Measurements from ENCODE around the gene PLA2G4F.

PLA2G4F gene

DNA sequence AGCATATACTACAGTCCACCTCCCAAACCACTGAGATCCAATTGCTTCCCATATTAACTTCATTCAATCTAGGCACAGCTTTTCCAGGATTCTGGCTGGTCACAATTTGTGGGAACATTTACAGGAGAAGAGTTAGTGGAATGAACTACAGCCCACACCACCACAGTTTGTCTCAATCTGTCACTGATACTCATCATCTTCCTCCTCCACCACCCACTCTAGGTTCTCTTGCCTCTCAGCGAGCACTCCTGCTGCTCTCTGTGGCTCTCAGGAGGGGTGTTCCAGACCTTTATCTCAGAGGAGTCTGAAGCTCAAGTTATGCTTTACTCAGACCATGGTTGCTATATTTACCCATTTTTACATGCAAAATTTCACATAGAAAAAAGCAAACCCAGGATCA, 36.2 kb downstream of the PLA2G4F start:
- H3K27me3 ChIP-seq (ENCODE audit: insufficient read depth, low read length) = peaks cover 7% of the 10 kb centered on the region; the same call in 1 of the 2 replicates
- H3K27ac ChIP-seq (ENCODE audit: low read depth, low read length, poor library complexity, severe bottlenecking) = no peak overlapping the region
- H3K9me2 ChIP-seq (ENCODE audit: low read depth, low read length) = no peaks in the 10 kb centered on the region
- no peaks in the 10 kb centered on the region for H3F3A ChIP-seq (ENCODE audit: insufficient read depth, low read length)
- H3K9ac ChIP-seq (ENCODE audit: low read length) = no peak overlapping the region
- TF ChIP-seq, protein P1, sequence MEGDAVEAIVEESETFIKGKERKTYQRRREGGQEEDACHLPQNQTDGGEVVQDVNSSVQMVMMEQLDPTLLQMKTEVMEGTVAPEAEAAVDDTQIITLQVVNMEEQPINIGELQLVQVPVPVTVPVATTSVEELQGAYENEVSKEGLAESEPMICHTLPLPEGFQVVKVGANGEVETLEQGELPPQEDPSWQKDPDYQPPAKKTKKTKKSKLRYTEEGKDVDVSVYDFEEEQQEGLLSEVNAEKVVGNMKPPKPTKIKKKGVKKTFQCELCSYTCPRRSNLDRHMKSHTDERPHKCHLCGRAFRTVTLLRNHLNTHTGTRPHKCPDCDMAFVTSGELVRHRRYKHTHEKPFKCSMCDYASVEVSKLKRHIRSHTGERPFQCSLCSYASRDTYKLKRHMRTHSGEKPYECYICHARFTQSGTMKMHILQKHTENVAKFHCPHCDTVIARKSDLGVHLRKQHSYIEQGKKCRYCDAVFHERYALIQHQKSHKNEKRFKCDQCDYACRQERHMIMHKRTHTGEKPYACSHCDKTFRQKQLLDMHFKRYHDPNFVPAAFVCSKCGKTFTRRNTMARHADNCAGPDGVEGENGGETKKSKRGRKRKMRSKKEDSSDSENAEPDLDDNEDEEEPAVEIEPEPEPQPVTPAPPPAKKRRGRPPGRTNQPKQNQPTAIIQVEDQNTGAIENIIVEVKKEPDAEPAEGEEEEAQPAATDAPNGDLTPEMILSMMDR (IDR thresholded peaks at IDR 0.05; ENCODE audit: low read length) = no peak
- TF ChIP-seq EZH2 (IDR thresholded peaks at IDR 0.05; ENCODE audit: borderline replicate concordance, low read length) = no peak
- no peak overlapping the region for H3K4me3 ChIP-seq (ENCODE audit: low read depth, low read length, poor library complexity, severe bottlenecking)
- no peaks in the 10 kb centered on the region for H4K20me1 ChIP-seq (ENCODE audit: insufficient read depth, low read length)
- H2AFZ ChIP-seq (ENCODE audit: low read length) = no peak overlapping the region
- no peaks in the 10 kb centered on the region; the same call in 1 of the 2 replicates for H3K36me3 ChIP-seq (ENCODE audit: insufficient read depth, low read length)
- no peaks in the 10 kb centered on the region for H3K4me1 ChIP-seq (ENCODE audit: insufficient read depth, low read length, severe bottlenecking)
- H3K4me2 ChIP-seq (ENCODE audit: low read length) = no peak overlapping the region
- no peaks in the 10 kb centered on the region for H3K9me3 ChIP-seq (ENCODE audit: low read length)
- no peaks in the 10 kb centered on the region for H3K79me2 ChIP-seq (ENCODE audit: insufficient read depth, low read length)

DNA sequence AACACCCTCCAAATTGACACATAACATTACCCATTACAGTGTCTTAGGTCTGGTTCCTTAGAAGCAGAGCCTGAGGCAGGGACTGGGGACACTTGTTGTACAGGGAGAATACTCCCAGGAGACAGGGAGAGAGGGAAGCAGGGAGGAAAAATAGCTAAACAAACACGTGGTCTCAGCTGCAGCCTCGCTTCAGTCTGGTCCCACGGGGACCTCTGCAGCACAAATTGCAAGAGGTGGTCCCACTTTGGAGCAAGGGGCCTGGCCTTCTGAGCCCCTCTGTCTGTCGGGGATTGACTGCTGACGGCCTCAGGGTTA, 37.0 kb downstream of the PLA2G4F start:
- Histone ChIP-seq H3K27ac (ENCODE audit: low read depth, low read length, poor library complexity, severe bottlenecking) (no peak overlapping the region), H3K9me2 (ENCODE audit: low read depth, low read length) (no peaks in the 10 kb centered on the region), H3K27me3 (ENCODE audit: insufficient read depth, low read length) (peaks cover 7% of the 10 kb centered on the region; the same call in 1 of the 2 replicates), H3F3A (ENCODE audit: insufficient read depth, low read length) (no peaks in the 10 kb centered on the region), H3K36me3 (ENCODE audit: insufficient read depth, low read length) (no peaks in the 10 kb centered on the region; the same call in 1 of the 2 replicates), H3K9me3 (ENCODE audit: low read length) (no peaks in the 10 kb centered on the region), H2AFZ (ENCODE audit: low read length) (no peak overlapping the region), H4K20me1 (ENCODE audit: insufficient read depth, low read length) (no peaks in the 10 kb centered on the region), H3K4me3 (ENCODE audit: low read depth, low read length, poor library complexity, severe bottlenecking) (no peak overlapping the region), H3K4me1 (ENCODE audit: insufficient read depth, low read length, severe bottlenecking) (no peaks in the 10 kb centered on the region), H3K4me2 (ENCODE audit: low read length) (no peak overlapping the region), H3K9ac (ENCODE audit: low read length) (no peak overlapping the region), H3K79me2 (ENCODE audit: insufficient read depth, low read length) (no peaks in the 10 kb centered on the region)
- TF ChIP-seq, protein P1 (IDR thresholded peaks at IDR 0.05; ENCODE audit: low read length) = no peak
- TF ChIP-seq EZH2 (IDR thresholded peaks at IDR 0.05; ENCODE audit: borderline replicate concordance, low read length) = no peak

DNA sequence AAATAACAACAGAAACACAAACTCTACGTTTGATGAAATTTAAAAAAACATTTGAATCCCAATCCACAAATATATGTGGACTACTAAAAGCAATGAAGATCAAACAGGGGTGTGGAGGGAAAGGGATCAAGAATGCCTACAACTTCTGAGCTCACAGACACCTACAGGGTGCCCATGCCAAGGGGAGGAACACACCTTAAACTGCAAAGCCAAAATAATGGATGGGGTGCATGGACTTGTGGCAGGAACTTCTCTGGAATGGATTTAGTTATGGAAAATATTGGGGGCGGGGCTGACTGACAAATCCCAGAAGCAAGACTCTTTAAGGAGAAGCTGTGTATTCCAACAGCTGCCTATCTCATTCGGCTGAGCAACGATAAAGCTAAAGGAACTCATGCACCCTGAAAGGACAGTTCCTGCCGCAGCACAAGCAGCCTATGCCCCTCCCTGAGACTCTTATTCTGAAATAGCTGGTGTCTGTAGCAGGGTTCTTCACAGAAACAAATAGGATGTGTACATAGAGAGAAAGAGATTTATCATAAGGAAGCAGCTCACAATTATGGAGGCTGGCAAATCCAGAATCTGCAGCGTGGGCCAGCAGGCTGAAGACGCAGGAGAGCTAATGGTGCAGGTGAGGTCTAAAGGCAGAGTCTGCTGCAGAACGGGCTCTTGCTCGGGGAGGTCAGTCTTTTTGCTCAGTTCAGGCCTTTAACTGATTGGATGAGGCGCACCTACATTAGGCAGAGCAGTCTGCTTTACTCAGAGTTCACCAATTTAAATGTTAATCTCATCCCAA, 37.6 kb downstream of the PLA2G4F start:
- Histone ChIP-seq H3K4me3 (ENCODE audit: low read depth, low read length, poor library complexity, severe bottlenecking) (no peak overlapping the region), H3K79me2 (ENCODE audit: insufficient read depth, low read length) (no peaks in the 10 kb centered on the region), H3F3A (ENCODE audit: insufficient read depth, low read length) (no peaks in the 10 kb centered on the region), H3K36me3 (ENCODE audit: insufficient read depth, low read length) (no peaks in the 10 kb centered on the region; the same call in 1 of the 2 replicates), H3K27me3 (ENCODE audit: insufficient read depth, low read length) (peaks cover 7% of the 10 kb centered on the region; the same call in 1 of the 2 replicates), H3K9ac (ENCODE audit: low read length) (no peak overlapping the region), H2AFZ (ENCODE audit: low read length) (no peak overlapping the region), H3K9me2 (ENCODE audit: low read depth, low read length) (no peaks in the 10 kb centered on the region), H3K27ac (ENCODE audit: low read depth, low read length, poor library complexity, severe bottlenecking) (no peak overlapping the region), H4K20me1 (ENCODE audit: insufficient read depth, low read length) (no peaks in the 10 kb centered on the region), H3K4me1 (ENCODE audit: insufficient read depth, low read length, severe bottlenecking) (no peaks in the 10 kb centered on the region), H3K4me2 (ENCODE audit: low read length) (no peak overlapping the region), H3K9me3 (ENCODE audit: low read length) (no peaks in the 10 kb centered on the region)
- TF ChIP-seq EZH2 (IDR thresholded peaks at IDR 0.05; ENCODE audit: borderline replicate concordance, low read length) = no peak
- TF ChIP-seq, protein P1 (IDR thresholded peaks at IDR 0.05; ENCODE audit: low read length) = no peak

All from OCI-LY1 (cell line).